Activated effector memory CD4-positive, alpha-beta T cell treated with anti-CD3 and anti-CD28 coated beads, Interleukin-2, amount 50 U/mL, for 16 hours (primary cell): ENCODE data around the gene BOK.
"Not testable (repeated sequence)": the region's sequence is repeated elsewhere in the genome, so short reads cannot be mapped to it uniquely, and the experiment has no call there.

Experiments used
- DNase-seq: peaks from one replicate; pipeline ENCODE4 v3.0.0-alpha.2; 2020

Gene BOK

DNA sequence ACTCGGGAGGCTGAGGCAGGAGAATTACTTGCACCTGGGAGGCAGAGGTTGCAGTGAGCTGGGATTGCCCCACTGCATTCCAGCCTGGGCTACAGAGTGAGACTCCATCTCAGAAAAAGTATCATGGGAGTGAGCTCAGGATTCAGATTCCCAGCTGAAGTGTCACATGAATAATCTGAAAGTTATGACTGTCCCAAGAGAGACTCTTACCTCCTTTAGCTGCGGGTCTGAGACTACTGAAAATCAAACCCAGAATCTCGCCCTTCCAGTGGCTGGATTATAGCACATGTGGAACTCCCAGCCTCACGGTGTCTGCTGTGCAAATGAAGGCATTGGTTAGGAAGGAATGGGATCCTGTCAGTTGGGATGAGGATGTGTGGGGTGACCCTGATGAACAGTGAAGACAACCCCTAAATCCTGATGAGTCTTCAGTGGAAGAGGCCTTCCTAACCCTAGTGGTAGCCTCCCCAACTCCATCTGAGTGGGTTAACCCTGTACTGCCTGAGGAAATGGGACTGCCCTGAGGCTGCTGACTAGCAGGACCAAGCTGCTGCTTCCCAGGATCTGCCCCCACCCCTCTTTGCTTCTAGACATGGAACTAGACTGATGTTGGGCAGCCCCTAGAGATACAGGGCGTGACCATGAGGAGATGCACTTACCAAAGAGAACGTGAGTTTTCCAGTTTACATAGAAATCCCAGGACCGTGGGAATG is 16.5 kb downstream of the BOK start:
- DNase-seq = no peak

DNA sequence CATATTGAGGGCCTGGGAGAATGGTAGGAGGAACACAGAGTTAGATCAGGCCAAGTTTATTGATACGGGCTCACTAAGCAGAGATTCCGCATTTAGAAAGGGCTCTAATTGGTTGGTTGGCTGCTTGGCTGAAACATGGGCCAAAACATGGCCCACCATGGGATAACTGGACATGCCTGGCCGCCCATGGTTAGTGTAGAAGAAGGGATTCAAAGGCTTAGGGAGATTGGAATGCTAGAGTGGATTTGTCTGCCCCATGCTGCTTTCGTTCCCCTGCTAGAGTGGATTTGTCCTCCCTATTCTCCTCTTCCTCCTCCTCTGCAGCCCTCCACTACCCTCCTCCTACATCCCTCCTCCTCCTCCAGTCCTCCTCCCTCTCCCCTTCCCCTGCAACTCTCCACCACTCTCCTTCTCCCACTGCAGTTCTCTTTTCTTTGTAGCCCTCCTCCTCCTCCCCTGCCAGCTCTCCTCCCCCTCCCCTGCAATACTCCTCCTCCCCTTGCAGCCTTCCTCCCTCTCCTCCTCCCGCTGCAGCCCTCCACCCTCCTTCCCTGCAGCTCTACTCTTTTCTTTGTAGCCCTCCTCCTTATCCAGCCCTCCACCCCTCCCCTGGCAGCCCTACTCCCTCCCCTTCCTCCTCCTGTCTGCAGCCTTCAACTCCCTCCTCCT is 17.2 kb downstream of the BOK start:
- DNase-seq = no peak

DNA sequence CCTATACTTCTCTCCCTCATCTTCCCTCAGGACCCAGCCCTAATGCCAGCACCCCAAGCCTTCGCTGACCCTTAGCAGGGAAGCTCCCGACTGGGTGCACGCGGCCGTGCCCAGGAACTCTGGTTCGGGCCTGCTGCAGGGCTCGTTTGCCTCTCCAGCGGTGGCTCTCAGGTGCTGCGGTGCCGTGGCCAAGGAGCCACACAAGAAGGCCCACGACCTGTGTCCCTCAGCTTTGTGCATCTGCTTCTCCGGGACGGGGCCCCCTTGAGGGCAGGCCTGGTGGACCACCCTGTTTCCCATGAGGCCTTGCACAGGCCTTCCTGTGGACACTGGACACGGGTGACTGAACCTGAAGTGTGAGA is 17.7 kb downstream of the BOK start:
- no peak for DNase-seq

DNA sequence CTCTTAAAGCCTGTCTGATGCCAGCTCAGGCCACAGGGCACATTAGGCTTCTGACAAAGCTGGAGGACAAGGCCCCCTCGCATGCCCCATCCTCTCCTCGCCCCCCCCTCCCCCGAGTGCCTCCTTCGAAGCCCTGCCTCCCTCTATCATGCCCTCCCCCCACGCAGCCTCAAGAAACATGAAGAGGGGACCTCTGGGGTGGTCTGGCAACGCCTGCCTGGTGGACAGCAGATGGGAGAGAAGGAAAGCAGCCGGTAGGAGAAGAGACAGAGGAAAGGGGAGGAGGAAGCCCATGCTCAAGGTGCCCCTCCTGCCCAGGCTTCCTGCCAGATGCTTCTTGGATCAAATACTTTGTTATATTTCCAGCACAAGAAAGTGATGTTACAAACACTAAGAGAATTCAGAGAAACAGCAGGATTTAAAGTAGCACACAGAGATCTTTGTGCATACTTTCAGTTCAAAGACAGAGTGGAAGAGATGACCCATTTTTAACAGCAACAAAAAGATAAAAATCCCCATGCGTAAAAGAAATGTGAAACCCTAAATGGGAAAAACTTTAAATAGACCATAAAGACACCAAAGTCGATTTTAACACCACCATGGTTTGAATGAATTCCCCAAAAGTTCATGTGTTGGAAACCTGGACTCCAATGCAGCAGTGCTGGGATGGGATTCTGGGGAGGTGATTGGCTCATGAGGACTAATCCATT is 19.0 kb downstream of the BOK start:
- no peak for DNase-seq

DNA sequence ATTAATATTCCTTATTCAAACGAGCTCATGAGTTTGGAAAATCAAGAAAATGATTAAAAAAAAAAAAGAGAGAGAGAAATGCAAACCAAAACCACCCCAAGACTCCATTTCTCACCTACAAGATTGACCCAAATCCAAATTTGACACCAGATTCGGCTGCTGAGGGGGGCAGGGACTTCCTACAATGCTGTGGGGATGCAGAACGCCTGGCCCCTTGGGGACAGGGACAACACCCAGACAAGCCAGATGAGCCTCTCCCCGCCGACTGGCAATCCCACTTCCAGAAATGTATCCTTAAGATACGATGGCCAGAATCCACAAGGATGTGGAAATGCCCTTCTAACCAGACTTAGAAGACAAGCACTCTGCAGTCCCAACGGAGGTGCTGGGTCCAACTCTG is 20.7 kb downstream of the BOK start:
- DNase-seq = no peak

DNA sequence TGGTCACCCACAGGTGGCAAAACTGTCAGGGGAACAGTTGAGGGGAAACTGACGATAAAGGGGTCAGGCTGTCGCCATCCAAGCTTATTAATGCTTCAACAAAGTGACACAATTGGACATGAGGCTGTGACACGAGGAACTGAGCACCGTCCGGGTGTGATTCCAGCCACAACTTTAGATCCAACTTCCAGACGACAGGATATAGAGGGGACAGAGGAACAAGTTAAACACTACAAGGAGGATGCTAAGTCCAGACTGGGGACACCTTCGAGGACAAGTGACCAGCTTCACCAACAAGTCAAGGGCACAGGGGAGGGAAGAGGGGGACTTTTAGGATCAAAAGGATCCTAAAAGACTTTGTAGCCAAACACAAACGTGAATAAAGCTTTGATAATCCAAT is 23.8 kb downstream of the BOK start:
- no peak for DNase-seq

DNA sequence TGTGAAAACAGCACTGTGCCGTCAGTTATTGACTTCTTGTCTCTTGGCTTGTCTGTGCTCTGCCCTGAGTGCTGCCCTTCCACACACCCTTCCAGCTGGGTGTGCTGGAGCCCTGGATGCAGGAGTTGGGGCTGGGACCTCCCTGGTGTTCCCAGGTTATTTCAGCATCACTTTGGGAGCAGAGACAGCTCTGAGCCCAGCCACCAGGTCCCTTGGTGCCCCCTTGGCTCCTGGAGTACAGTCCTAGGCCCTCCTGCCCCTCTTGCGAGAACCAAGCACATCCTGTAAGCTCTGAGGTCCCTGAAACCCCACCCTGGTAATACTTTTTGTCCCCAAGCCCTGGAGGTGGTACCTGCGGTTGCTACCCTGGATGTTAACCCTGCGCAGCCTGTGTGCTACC is 24.3 kb downstream of the BOK start:
- DNase-seq = no peak

DNA sequence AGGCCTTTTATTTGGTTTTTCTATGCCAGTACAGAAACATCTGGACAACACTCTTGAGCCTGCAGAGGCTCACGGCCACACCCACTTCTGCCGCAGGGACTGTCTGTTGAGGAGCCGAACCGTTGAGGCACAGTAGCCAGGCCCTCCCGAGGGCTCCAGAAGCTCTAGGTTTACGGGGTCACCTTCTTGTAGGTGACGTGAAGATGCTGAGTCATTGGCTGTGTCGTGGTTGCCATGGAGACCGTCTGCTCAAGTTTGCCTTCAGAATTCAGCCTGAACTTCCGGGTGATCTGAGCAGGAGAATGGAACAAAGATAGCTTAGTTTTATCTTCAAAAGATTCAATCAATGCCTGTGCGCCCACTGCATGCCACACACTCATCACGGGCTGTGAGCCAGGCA is 25.9 kb downstream of the BOK start:
- DNase-seq = no peak

DNA sequence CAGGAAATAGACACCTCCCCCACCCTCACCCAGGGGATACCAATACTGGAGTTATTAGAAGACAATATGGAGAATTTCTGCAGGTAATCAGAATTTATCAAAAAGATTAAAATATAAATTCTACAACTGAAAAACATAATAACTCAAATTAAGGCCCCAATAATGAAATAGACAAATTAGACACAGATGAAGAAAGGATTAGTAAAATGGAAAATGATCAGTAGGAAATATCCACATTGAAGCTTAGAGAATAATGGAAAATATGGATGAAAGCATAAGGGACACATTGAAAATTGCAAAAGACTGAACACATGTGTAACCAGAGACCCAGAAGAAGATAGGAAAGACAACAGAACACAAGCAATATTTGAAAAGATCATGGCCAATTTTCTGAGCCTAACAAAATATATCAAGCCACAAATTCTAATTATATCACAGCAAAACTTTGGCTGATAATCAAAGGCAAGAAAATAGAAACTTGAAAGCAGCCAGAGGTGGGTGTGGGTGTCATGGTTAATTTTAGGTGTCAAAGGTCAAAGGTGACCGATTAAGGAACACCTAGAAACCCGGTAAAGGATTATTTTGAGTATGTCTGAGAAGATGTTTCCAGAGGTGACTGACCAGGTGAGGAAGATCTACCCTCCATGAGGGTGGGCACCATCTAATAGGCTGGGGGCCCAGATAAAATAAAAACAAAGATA is 28.2 kb downstream of the BOK start:
- DNase-seq = no peak

DNA sequence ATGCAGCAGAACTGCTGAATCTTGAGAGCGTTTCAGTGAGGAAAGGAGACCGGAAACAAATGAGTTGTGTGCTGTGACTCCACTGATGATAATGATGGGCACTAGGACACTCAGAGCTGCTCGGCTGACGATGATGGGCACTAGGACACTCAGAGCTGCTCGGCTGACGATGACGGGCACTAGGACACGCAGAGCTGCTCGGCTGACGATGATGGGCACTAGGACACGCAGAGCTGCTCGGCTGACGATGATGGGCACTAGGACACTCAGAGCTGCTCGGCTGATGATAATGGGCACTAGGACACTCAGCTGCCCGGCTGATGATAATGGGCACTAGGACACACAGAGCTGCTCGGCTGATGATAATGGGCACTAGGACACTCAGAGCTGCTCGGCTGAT is 31.3 kb downstream of the BOK start:
- DNase-seq = not testable (repeated sequence)

DNA sequence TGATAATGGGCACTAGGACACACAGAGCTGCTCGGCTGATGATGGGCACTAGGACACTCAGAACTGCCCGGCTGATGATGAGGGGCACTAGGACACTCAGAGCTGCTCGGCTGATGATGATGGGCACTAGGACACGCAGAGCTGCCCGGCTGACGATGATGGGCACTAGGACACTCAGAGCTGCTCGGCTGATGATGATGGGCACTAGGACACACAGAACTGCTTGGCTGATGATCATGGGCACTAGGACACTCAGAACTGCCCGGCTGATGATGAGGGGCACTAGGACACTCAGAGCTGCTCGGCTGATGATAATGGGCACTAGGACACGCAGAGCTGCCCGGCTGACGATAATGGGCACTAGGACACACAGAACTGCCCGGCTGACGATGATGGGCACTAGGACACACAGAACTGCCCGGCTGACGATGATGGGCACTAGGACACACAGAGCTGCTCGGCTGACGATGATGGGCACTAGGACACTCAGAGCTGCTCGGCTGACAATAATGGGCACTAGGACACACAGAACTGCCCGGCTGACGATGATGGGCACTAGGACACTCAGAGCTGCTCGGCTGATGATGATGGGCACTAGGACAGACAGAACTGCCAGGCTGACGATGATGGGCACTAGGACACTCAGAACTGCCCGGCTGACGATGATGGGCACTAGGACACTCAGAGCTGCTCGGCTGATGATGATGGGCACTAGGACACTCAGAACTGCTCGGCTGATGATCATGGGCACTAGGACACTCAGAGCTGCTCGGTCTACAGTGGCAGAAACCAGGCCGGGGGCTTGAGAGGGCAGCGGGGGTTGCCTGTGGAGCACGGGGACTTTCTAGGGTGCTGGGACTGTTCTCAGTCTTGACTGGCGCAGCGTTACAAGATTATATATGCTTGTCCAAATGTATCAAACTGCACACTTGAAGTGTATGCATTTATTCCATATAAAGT is 32.2 kb downstream of the BOK start:
- not testable (repeated sequence) for DNase-seq

DNA sequence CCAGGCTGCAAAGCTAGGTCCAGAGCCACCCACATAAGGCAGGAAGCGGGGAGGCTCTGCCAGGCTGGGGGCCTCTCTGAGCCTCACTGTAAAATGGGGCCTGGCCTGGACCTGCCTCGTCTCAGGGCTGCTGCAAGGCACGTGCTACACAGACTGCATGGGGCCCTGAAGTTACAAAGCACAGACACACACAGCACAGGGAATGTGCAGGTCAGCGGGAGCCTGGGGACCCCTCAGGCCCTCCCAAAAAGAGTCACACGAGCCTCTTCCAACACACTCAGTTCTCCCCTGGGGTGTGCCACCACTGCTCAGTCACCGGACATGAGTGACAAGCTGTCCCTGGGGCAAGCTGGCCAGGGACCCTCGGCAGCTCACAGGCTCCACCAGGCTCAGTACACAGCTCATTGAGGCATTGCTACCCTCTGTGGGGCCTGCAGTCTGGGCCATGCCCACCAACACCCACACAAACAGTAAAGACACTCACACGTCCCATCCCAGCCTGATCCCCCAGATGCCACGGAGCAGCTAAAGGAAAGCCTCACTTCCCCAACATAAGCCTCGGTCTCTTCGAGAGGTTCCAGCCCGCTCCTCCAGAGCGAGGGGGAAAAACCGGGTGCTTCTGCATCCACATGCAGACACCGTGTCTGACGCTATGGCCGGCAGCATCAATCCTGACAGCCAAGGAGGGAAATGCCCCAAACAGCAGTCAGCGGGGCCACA is 33.7 kb downstream of the BOK start:
- no peak for DNase-seq

DNA sequence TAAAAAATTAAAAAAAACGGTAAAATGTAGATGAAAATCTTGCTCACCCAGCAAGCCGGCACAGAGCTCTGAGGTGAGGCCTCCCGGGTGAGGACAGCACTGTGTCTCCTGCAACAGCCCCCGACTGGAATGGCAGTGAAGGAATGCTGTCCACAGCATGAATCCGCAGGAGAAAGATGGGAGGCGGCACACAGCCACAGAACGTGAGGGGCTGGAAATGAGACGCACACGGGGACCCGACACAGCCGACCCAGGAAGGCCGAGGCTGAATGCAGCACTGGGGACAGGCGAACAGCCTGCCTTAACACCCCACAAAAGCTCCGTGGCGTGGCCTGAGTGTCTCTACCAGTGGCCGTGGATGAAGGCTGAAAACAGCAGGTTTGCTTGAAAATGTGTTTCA is 34.7 kb downstream of the BOK start:
- no peak for DNase-seq

DNA sequence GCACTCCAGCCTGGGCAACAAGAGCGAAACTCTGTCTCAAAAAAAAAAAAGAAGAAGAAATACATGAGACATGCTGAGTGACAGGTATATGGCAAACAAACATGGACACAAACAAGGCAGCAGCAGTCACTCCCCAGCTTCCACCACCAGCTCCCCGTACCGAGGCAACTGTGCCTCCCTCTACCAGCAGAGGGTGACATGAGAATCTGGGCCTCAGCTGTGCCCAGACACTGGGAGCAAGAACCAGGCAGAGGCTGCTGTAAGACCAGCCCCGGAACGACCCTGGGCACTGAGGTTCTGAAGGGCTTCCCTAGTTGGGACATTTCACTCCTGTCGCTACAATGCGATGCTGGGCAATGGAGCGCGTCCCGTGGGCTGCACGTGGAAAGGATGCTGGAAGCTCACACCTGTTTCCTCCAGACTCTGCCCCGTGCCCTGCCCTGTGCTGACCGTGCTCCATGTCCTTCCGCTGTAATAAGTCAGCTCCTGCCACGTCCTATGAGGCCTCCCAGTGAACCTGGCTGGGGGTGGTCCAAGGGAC is 37.1 kb downstream of the BOK start:
- DNase-seq = no peak

DNA sequence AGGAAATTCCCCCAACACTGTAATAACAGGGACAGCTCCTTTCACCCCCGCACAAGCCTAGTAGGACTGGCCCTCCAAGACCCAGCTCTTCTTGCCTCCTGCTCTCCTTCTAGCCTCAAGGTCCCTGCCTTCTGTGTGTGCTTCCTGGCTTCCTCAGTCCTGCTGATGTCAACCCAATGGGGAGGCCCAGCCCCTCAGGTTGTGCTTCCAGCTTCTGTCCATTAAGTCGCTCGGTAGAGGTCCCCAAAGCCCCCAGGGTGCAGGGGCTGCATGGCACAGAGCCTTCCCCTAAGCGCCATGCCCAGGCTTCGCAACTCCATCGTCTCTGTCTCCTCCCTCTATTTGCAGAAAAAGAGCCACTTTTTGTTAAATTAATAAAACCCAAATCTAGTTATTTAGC is 39.0 kb downstream of the BOK start:
- DNase-seq = no peak

DNA sequence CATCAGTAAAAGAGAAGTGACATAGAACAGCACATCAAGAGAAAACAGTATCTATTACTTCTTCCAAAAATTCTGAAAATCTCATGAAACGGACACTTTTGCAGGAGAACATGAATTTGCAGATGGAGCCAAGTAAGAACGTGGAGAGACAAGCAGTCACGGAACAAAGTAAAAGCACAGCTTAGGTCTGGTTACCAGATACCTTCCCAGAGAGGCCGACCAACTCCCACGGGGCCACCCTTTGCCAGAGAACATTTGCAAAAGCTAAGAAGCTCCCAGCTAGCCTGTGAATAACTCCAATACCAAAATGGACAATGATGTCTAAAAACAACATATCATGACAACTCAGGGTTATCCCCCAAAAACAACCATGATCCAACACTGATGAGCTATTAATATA is 39.5 kb downstream of the BOK start:
- DNase-seq = no peak

DNA sequence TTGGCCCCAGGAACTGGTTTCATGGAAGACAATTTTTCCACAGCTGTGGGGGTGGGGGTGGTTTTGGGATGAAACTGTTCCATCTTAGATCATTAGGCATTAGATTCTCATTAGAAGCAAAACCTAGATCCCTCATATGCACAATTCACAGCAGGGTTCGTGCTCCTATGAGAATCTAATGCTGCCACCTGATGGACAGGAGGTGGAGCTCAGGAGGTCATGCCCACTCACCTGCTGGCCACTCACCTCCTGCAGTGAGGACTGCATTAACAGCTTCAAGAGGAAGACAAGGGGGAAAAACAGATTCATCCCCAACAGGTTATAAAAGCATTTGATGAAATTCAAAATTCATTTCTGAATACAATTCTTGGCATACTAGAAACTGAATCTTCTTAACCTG is 39.9 kb downstream of the BOK start:
- DNase-seq = no peak

DNA sequence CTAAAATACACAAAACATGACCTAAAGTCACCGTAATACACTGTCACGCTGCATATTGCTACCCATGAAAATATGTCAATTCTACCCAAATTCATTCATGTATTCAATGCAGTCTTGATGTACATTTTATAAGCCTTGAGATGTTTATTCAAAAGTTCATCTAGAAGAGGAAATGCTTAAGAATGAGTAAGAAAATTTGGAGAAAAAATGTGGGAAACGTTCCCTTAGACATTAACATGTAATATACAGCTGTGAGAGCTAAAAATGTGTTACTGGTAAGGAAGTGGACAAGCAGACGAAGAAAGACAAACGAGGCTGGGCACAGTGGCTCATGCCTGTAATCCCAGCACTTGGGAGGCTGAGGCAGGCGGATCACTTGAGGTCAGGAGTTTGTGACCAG is 41.1 kb downstream of the BOK start:
- no peak for DNase-seq

DNA sequence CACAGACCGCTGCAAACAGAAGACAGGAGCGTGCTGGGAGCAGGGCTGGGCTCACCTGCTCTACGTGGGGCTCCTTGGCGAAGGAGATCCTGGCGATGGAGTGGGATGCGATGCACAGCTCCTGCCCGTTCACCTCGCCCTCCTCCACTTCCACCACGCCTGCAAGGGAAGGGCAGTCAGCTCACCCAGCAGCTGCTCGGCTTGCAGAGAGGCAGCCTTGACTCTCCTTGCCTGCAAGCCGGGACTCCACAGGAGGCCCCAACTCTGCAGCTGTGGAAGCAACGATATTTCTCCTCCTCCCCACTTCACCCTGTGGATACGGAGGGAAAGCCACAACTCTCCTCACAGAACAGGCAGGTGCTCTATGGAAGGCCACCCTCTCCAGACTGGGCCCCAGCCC is 43.3 kb downstream of the BOK start:
- no peak for DNase-seq

DNA sequence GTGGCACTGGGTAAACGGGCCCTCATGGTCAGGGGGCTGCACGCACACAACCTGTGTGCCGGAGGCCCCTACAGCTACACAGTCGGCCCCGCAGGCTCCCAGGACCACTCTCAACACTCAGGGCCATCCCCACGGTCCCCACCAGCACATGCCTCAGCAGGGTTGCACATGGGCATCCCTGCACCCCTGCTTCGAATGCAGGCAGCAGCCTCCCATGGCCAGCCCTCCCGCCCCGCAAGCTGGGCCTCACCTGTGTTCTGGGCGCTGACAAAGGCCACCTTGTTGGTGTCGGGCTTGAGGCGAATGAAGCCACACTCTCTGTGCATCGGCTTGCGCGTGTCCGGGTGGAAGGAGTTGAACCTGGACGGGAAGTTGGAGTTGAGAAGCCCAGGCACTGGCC is 44.2 kb downstream of the BOK start:
- DNase-seq = no peak

DNA sequence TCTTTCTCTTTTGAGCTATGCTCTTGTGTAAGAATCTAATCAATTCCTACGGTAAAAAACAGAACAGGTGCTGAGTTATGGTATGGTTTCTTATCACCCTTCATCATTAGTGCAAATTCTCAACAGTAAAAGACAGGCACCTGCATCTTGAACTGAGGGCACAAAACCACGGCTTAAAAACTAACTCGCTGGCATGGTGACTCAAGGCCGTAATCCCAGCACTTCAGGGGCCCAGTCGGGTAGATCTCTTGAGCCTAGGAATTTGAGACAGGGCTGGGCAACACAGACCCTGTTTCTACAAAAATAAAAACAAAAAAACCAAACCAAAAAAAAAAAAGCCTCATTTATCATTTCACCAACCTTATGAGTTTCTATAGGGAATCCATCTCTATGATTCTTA is 45.1 kb downstream of the BOK start:
- DNase-seq = no peak

DNA sequence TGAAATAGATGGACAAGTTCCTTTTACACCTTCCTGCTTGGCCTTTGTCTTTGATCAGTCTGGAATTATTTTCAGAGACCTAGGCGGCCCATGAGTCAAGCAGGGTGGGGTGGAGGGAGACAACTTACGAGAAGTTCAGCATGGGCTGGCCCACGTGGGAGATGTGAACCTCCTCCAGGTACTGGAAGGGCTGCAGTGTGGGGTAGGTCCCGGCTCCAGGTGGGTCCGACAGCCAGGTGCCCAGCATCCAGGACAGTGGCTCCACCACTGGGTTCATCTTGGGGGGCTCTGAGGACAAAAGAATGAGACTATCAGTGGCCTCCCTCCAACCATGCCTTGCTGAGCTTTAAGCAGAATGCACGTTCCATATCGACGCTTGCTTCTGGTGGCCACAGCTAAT is 47.6 kb downstream of the BOK start:
- DNase-seq = no peak
